Vein endothelial cell (primary cell): ENCODE results near the gene ANTXR1. TPM values are rescaled to one million over a fixed set of nuclear protein-coding genes. Genes with fewer than 3 reads are reported as not detected.

Experiments
- small RNA-seq: library from RNA; depleted of rRNA; stranded (forward); fragments of <200 nt; gene quantifications from one replicate; pipeline ENCODE3, GENCODE V24; 2012
- total RNA-seq: library from RNA; depleted of rRNA; stranded (reverse); fragments of >200 nt; gene quantifications from 2 replicates; pipeline ENCODE4 v1.2.3, GENCODE V29; 2012

ANTXR1 gene
- total RNA-seq: 0.98 and 2.6 TPM in 2 replicates

DNA sequence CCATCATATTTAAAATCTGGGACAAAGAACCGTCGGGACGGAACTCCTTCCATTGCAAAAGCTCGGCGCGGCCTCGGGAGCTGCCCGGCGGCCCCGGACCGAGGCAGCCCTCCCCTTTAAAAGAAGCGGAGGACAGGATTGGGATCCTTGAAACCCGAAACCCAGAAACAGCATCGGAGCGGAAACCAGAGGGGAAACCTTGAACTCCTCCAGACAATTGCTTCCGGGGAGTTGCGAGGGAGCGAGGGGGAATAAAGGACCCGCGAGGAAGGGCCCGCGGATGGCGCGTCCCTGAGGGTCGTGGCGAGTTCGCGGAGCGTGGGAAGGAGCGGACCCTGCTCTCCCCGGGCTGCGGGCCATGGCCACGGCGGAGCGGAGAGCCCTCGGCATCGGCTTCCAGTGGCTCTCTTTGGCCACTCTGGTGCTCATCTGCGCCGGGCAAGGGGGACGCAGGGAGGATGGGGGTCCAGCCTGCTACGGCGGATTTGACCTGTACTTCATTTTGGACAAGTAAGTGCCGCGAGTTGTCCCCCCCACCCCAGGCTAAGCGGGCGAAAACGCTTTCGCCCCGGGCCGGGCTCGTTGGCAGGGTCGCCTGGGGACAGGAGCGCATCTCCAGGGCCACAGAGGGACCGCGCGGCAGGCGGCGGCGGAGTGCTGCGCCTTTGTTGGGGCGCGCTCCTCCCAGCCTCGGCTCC lies at the start of gene ANTXR1:
Gene ANTXR1 (plus strand): TSS at position 38 of the 698 bp plus-strand sequence. CDS start 321 bp downstream, at position 359.

DNA sequence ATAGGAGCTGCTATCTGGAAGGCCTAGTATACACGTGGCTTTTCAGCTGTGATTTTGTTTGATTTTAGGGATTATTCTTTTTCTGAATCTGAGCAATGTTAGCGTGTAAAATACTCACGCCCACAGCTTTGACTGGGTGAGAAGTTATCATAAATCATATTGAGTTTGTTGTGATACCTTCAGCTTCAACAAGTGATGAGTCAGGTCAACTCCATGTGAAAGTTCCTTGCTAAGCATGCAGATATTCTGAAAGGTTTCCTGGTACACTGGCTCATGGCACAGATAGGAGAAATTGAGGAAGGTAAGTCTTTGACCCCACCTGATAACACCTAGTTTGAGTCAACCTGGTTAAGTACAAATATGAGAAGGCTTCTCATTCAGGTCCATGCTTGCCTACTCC lies 38.7 kb upstream of the ANTXR1 start, which contains the start of gene GKN1:
Gene GKN1 (plus strand): TSS at position 386 of the 400 bp plus-strand sequence. CDS start 42 bp downstream, outside the sequence.

Small RNA genes lying within 50 kb of the gene (small RNA-seq; reads per million reads assigned to genes)
- gene MIR3126 (0.19 reads per million), gene RNA5SP96 (not detected), gene RNU6-1216P (not detected)

Other genes with a start within 250 kb of the ANTXR1 start
- gene BMP10, start 141.8 kb upstream of the ANTXR1 start, total RNA-seq: 0.33 TPM in 1 of 2 replicates, not detected in the other
- gene GKN2, start 60.3 kb upstream of the ANTXR1 start, total RNA-seq: 0.38 and 0.65 TPM in 2 replicates
- gene GKN1, start 38.5 kb upstream of the ANTXR1 start, total RNA-seq: not detected in 2 replicates